OCI-LY7 (cell line): Measurements from ENCODE around the gene LAMTOR2. TPM values are rescaled to one million over a fixed set of nuclear protein-coding genes. Genes with fewer than 3 reads are reported as not detected.

ENCODE experiments used
- BruUV-seq: library from RNA; stranded (reverse); fragments of 400-500 nt; replicated peaks from 2 replicates; lab custom pipeline; 2021; lab: Mats Ljungman, UMichigan
- CTCF ChIA-PET: fragments of 300-600 bp; sonication (Branson Sonifier 250); formaldehyde crosslinking; loops from one replicate; lab custom pipeline; 2022; ENCODE audit warnings: antibody characterized with exemption; ENCODE audit not compliant: unreplicated experiment; lab: Charles Lee
- POLR2A ChIA-PET: fragments of 300-600 bp; sonication (Branson Sonifier 250); formaldehyde crosslinking; loops from one replicate; lab custom pipeline; 2022; ENCODE audit warnings: antibody characterized with exemption; lab: Charles Lee
- DNase-seq: peaks from one replicate; pipeline ENCODE4 v3.0.0-alpha.2; 2015; ENCODE audit warnings: low spot score
- H2AFZ ChIP-seq: fragments of 200-600 bp; sonication (generic), shearing (Covaris generic); 2 replicates; pipeline ENCODE4 v1.6.1; 2014; ENCODE audit warnings: mild to moderate bottlenecking, antibody characterized with exemption, low read length, moderate library complexity
- H3K27ac ChIP-seq: fragments of 200-600 bp; sonication (generic); 2 replicates; pipeline ENCODE4 v1.5.1; 2014; ENCODE audit warnings: mixed run types, low read depth, mild to moderate bottlenecking, moderate library complexity, low read length, inconsistent platforms; ENCODE audit not compliant: poor library complexity, severe bottlenecking
- H3K36me3 ChIP-seq: fragments of 200-600 bp; sonication (generic); 2 replicates; pipeline ENCODE4 v1.6.1; 2014; ENCODE audit warnings: mild to moderate bottlenecking, antibody characterized with exemption, low read length, moderate library complexity, mixed read lengths; ENCODE audit not compliant: insufficient read depth
- H3K4me1 ChIP-seq: fragments of 200-600 bp; sonication (generic); 2 replicates; pipeline ENCODE4 v1.5.1; 2014; ENCODE audit warnings: mild to moderate bottlenecking, low read length; ENCODE audit not compliant: insufficient read depth, poor library complexity, severe bottlenecking
- H3K4me2 ChIP-seq: fragments of 200-600 bp; sonication (generic); 2 replicates; pipeline ENCODE4 v1.6.1; 2014; ENCODE audit warnings: mild to moderate bottlenecking, low read length
- H3K4me3 ChIP-seq: fragments of 200-600 bp; sonication (generic); 2 replicates; pipeline ENCODE4 v1.5.1; 2014; ENCODE audit warnings: mild to moderate bottlenecking, low read depth, low read length; ENCODE audit not compliant: poor library complexity, severe bottlenecking
- H3K79me2 ChIP-seq: fragments of 200-600 bp; sonication (generic); 2 replicates; pipeline ENCODE4 v1.6.1; 2016; ENCODE audit warnings: low read depth, mild to moderate bottlenecking, low read length, moderate library complexity, mixed read lengths; ENCODE audit not compliant: insufficient read depth
- H3K9me2 ChIP-seq: fragments of 200-600 bp; sonication (generic); 2 replicates; pipeline ENCODE4 v1.6.1; 2016; ENCODE audit warnings: mild to moderate bottlenecking, low read length, mixed read lengths; ENCODE audit not compliant: insufficient read depth
- H3K9me3 ChIP-seq: fragments of 200-600 bp; sonication (generic); 2 replicates; pipeline ENCODE4 v1.6.1; 2014; ENCODE audit warnings: mild to moderate bottlenecking, mixed run types, low read length, mixed read lengths
- H4K20me1 ChIP-seq: fragments of 200-600 bp; sonication (generic); 2 replicates; pipeline ENCODE4 v1.6.1; 2014; ENCODE audit warnings: mild to moderate bottlenecking, antibody characterized with exemption, low read length, moderate library complexity, mixed read lengths; ENCODE audit not compliant: insufficient read depth
- EZH2phosphoT487 ChIP-seq: fragments of 200-600 bp; sonication (generic); IDR thresholded peaks from 2 replicates; pipeline ENCODE4 v1.6.1; 2018; ENCODE audit warnings: low read depth, borderline replicate concordance, mild to moderate bottlenecking, mixed run types, antibody characterized with exemption, low read length, moderate library complexity, mixed read lengths
- intact Hi-C: fragments of 100-400 bp; cut with micrococcal nuclease; formaldehyde crosslinking; loops from one replicate; pipeline ENCODE4 v1.10.0; 2022; ENCODE audit not compliant: unreplicated experiment
- total RNA-seq, 2 experiments: library from RNA; depleted of rRNA in 1 of 2; stranded (reverse); fragments of >200 nt in 1 of 2; shearing (Covaris generic) in 1 of 2; gene quantifications; 2 replicates each; pipeline ENCODE4 v1.2.3, GENCODE V29; 2014 to 2022
- TF ChIP-seq, protein P1 (sequence below): fragments of 200-600 bp; sonication (generic); conservative IDR thresholded peaks from 2 replicates; pipeline ENCODE4 v1.5.1; 2014; ENCODE audit warnings: mild to moderate bottlenecking, antibody characterized with exemption, low read length, moderate library complexity, mixed read lengths

LAMTOR2 gene
- total RNA-seq, 2 experiments from 2014 or later, result 55.2 to 71.3 TPM

DNA sequence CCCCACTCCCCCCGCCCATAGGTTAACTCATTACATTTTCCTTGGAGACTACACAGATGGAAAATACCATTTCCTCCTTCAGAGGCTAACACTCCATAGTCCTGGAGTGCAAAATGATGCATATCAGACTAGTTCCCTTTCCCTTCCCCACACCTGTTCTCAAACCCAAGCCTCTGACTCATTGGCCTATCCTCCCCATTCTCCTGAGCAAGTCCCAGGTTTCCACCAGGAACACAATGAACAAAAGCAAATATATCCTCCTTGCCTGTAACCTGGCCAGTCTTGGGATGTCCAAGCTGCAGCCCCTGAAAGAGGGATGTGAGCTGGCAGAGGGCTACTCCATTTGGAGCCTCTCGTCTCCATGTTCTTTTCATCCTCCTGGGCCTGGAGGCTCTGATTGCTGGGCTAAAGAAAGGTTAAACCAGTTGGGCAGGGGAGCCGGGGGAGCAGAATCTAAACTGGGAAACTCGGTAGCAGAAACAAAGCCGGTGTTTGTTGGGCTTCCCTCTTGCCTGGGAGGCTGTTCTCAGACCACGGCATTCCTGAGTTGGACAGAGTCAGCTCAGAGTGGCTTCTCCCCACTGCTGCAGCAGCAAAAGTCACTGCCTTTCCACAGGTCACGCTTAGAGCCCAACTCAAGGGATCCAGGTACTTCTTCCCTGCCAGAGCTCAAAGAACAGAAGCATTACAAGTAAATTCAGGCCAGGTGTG is 47.8 kb upstream of the LAMTOR2 start:
- no peak for DNase-seq
- Histone ChIP-seq H3K27ac (no peak overlapping the region), H3K79me2 (no peaks in the 10 kb centered on the region), H3K4me2 (no peak overlapping the region), H3K9me3 (no peaks in the 10 kb centered on the region), H4K20me1 (no peaks in the 10 kb centered on the region), H3K9me2 (no peaks in the 10 kb centered on the region), H2AFZ (no peak overlapping the region), H3K4me3 (no peak overlapping the region), H3K36me3 (peaks cover 39% of the 10 kb centered on the region), H3K4me1 (no peaks in the 10 kb centered on the region)
- ChIA-PET CTCF (no interaction called here), POLR2A (no interaction called here)
- intact Hi-C loops, result no loop called here
- no TSS peak for BruUV-seq
- TF ChIP-seq EZH2phosphoT487, result no peak
- TF ChIP-seq, protein P1, sequence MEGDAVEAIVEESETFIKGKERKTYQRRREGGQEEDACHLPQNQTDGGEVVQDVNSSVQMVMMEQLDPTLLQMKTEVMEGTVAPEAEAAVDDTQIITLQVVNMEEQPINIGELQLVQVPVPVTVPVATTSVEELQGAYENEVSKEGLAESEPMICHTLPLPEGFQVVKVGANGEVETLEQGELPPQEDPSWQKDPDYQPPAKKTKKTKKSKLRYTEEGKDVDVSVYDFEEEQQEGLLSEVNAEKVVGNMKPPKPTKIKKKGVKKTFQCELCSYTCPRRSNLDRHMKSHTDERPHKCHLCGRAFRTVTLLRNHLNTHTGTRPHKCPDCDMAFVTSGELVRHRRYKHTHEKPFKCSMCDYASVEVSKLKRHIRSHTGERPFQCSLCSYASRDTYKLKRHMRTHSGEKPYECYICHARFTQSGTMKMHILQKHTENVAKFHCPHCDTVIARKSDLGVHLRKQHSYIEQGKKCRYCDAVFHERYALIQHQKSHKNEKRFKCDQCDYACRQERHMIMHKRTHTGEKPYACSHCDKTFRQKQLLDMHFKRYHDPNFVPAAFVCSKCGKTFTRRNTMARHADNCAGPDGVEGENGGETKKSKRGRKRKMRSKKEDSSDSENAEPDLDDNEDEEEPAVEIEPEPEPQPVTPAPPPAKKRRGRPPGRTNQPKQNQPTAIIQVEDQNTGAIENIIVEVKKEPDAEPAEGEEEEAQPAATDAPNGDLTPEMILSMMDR, result no peak

DNA sequence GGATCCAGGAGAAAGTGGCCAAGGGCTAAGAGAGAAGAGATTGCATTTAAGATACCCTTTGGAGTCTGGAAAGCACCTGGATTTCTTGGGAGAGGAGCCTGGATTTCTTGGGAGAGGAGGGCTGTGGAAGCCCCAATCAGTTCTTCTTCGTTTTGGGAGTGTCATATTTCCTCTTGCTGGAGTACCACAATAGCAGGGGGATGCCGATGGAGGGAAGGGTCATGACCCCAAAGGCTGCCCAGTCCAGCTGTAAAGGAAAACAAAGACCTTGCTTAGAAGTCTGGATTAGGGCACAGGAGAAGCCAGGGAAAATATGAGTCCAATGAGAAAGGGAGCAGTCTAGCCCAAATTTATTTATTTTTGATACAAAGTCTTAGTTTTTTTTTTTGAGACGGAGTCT is 45.2 kb upstream of the LAMTOR2 start:
- Histone ChIP-seq H3K4me1 (peaks cover 22% of the 10 kb centered on the region), H3K9me3 (no peaks in the 10 kb centered on the region), H2AFZ (no peak overlapping the region), H3K36me3 (peaks cover 65% of the 10 kb centered on the region), H3K79me2 (no peaks in the 10 kb centered on the region), H3K27ac (no peak overlapping the region), H3K4me2 (no peak overlapping the region), H4K20me1 (no peaks in the 10 kb centered on the region), H3K4me3 (no peak overlapping the region), H3K9me2 (no peaks in the 10 kb centered on the region)
- ChIA-PET CTCF (no interaction called here), POLR2A (interaction anchor here (0.6 kb wide), 1 partner anchor 565 kb away, joined by 4 read pairs; no protein-coding TSS in a partner anchor)
- no TSS peak for BruUV-seq
- intact Hi-C loops, result no loop called here
- no peak for TF ChIP-seq EZH2phosphoT487
- TF ChIP-seq, protein P1, result no peak
- DNase-seq, result no peak
